22Rv1 (cell line): Measurements from ENCODE around the gene FAM78A.

Experiments used
- H3K27ac ChIP-seq: fragments of 450-650 bp; 2 replicates; pipeline ENCODE4 v1.5.1; 2017
- CTCF ChIP-seq: fragments of 450-650 bp; IDR thresholded peaks from 2 replicates; pipeline ENCODE4 v1.5.1; 2017; ENCODE audit warnings: mild to moderate bottlenecking
- ZFX ChIP-seq: fragments of 450-650 bp; IDR thresholded peaks from 2 replicates; pipeline ENCODE4 v1.6.1; 2017; ENCODE audit warnings: antibody characterized with exemption, borderline replicate concordance

The FAM78A gene

GRCh38 chr9:131259432-131259898, 16.8 kb downstream of the FAM78A start:
- TF ChIP-seq CTCF (no peak), ZFX (no peak)

GRCh38 chr9:131258698-131259431, 17.4 kb downstream of the FAM78A start:
- no peak overlapping the region for H3K27ac ChIP-seq
- TF ChIP-seq CTCF (no peak), ZFX (no peak)

More at GRCh38 chr9:131259432-131259898, 16.8 kb downstream of the FAM78A start:
- H3K27ac ChIP-seq, result no peak overlapping the region

- H3K27ac ChIP-seq, result no peak overlapping the region
- no peak for TF ChIP-seq CTCF
- no peak for TF ChIP-seq ZFX
These were observed 18.1 kb downstream of the FAM78A start for GRCh38 chr9:131258186-131258585.

GRCh38 chr9:131257266-131258025, 18.9 kb downstream of the FAM78A start:
- TF ChIP-seq ZFX (no peak), CTCF (no peak)
- H3K27ac ChIP-seq, result no peak overlapping the region

- TF ChIP-seq ZFX (no peak), CTCF (no peak)
- no peak overlapping the region for H3K27ac ChIP-seq
These were observed 20.6 kb downstream of the FAM78A start for GRCh38 chr9:131255676-131256197.

- H3K27ac ChIP-seq, result no peak overlapping the region
- TF ChIP-seq CTCF (no peak), ZFX (no peak)
These were observed 21.7 kb downstream of the FAM78A start for GRCh38 chr9:131254626-131255025.
